Type B pancreatic cell (in vitro differentiated cells): ENCODE results near the gene EGFL7. TPM values are rescaled to one million over a fixed set of nuclear protein-coding genes. Genes with fewer than 3 reads are reported as not detected.

ENCODE experiments used
- DNase-seq: peaks from one replicate; pipeline ENCODE4 v3.0.0; 2021; ENCODE audit warnings: mixed read lengths; ENCODE audit not compliant: unreplicated experiment; ENCODE audit errors: extremely low spot score
- H3K27ac Mint-ChIP-seq: 2 replicates; pipeline ENCODE4 v1.8.0; 2021; ENCODE audit warnings: mild to moderate bottlenecking, mixed read lengths
- H3K27me3 Mint-ChIP-seq: 2 replicates; pipeline ENCODE4 v1.8.0; 2021; ENCODE audit warnings: mixed read lengths
- H3K36me3 Mint-ChIP-seq: 2 replicates; pipeline ENCODE4 v1.8.0; 2021; ENCODE audit warnings: mixed read lengths
- H3K4me1 Mint-ChIP-seq: one replicate; pipeline ENCODE4 v1.8.0; 2021; ENCODE audit warnings: mixed read lengths; ENCODE audit not compliant: unreplicated experiment
- H3K4me3 Mint-ChIP-seq: 2 replicates; pipeline ENCODE4 v1.8.0; 2021; ENCODE audit warnings: mild to moderate bottlenecking, mixed read lengths
- H3K9me3 Mint-ChIP-seq: 2 replicates; pipeline ENCODE4 v1.8.0; 2021; ENCODE audit warnings: mixed read lengths
- CTCF ChIP-seq: fragments of 200-600 bp; sonication (generic); conservative IDR thresholded peaks from 2 replicates; pipeline ENCODE4 v1.5.0; 2021; ENCODE audit warnings: antibody characterized with exemption, mild to moderate bottlenecking
- total RNA-seq: library from RNA; stranded (reverse); gene quantifications from 2 replicates; pipeline ENCODE4 v1.2.1, GENCODE V29; 2021; ENCODE audit warnings: low replicate concordance

Gene EGFL7
- total RNA-seq, 1 donor from 2014 or later: 20.7 TPM

DNA sequence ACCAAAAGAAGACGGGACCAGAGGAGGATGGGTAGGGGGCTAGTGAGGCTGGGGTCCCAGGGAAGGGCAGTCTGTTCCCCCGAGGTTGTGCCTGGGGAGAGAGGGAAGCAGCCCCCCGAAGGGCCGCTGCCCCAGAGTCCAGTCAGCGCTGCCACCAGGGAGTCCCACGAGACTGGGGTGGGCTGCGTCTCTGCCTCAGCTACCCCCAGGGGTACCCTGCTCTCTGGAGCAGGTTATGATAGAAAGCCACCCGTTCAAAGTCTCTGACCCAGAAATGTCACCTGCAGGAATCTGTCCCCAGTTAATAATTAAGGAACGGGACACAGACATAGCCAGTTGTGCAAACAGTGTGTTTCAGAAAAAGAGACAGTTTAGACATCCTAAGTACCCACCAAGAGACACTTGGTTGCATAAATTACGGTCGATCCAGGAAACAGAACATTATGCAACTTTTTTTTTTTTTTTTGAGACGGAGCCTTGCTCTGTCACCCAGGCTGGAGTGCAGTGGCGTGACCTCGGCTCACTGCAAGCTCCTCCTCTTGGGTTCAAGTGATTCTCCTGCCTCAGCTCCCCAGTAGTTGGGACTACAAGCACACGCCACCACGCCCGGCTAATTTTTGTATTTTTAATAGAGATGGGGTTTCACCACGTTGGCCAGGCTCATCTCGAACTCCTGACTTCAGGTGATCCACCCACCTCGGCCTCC lies 35.3 kb downstream of the EGFL7 start:
- H3K9me3 Mint-ChIP-seq: no peaks in the 10 kb centered on the region
- no peak for TF ChIP-seq CTCF
- peaks cover 10% of the 10 kb centered on the region for H3K4me1 Mint-ChIP-seq
- no peaks in the 10 kb centered on the region for H3K36me3 Mint-ChIP-seq
- no peaks in the 10 kb centered on the region for H3K27me3 Mint-ChIP-seq
- peak overlapping the region; percentile 72 for H3K4me3 Mint-ChIP-seq
- H3K27ac Mint-ChIP-seq: peak overlapping the region; percentile 56
- DNase-seq: no peak

DNA sequence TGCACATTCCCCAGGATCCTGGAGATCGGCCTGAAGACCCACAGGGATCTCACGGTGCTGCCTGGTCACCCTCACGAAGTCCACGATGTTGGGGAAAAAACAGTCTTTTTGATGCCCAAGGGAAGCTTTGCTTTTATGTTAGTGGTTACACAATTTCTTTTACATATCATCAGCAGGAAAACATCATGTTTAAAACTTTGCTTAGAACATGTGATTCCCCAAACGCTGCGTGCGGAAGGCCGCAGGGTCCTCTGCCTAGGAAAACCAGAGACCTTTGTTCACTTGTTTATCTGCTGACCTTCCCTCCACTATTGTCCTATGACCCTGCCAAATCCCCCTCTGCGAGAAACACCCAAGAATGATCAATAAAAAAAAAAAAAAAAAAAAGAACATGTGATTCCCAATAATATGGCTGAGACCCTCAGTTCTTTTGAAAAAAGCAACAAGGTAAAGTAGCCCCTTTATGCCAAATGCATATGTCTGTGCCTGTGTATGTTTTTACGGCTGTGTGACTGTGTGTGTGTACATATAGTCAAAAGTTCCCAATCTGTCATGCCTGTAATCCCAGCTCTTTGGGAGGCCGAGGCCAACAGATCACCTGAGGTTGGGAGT lies 36.0 kb downstream of the EGFL7 start:
- Mint-ChIP-seq H3K4me1 (peaks cover 5% of the 10 kb centered on the region), H3K27ac (peak overlapping the region; percentile 47), H3K9me3 (no peaks in the 10 kb centered on the region), H3K36me3 (no peaks in the 10 kb centered on the region), H3K4me3 (no peak overlapping the region), H3K27me3 (no peaks in the 10 kb centered on the region)
- no peak for DNase-seq
- no peak for TF ChIP-seq CTCF

DNA sequence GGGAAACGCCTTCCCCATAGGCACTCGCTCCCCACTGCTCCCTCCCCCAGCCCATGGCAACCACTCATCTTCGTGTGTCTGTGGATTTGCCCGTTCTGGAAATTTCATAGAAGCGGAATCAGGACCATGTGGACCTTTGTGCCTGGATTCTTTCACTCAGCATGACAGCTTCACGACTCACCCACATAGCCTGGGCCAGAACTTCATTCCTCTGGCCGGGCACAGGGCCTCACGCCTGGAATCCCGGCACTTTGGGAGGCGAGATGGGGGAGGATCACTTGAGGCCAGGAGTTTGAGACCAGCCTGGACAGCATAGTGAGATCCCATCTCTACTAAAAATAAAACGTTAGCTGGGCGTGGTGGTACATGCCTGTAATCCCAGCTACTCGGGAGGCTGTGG lies 37.6 kb downstream of the EGFL7 start:
- H3K27me3 Mint-ChIP-seq: no peaks in the 10 kb centered on the region
- no peak for TF ChIP-seq CTCF
- H3K4me3 Mint-ChIP-seq: no peak overlapping the region
- no peaks in the 10 kb centered on the region for H3K36me3 Mint-ChIP-seq
- H3K9me3 Mint-ChIP-seq: no peaks in the 10 kb centered on the region
- no peak for DNase-seq
- peaks cover 5% of the 10 kb centered on the region for H3K4me1 Mint-ChIP-seq
- no peak overlapping the region for H3K27ac Mint-ChIP-seq

GRCh38 chr9:136700959-136701667 lies 38.4 kb downstream of the EGFL7 start:
- H3K27me3 Mint-ChIP-seq: no peaks in the 10 kb centered on the region

DNA sequence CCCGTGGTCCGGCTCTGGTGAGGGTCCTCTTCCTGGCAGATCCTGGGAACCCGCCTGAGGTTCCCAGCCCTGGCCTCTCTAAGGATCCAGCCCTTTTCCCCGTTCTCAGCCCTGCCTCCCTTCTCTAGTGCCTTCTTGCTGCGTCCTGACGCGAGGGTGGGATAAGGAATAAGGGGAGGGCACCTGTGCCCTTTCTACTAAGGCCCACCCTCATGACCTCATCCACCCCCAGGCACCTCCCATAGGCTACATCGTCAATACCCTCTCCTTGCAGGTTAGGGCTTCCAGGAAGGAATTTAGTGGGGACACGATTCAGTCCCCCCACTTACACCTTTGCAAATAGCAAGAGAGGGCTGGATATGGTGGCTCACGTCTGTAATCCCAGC lies 38.9 kb downstream of the EGFL7 start:
- Mint-ChIP-seq H3K27ac (no peak overlapping the region), H3K4me1 (peaks cover 5% of the 10 kb centered on the region)
- no peak for DNase-seq

More at GRCh38 chr9:136700959-136701667, 38.4 kb downstream of the EGFL7 start:
- H3K27ac Mint-ChIP-seq: no peak overlapping the region
- H3K36me3 Mint-ChIP-seq: no peaks in the 10 kb centered on the region
- TF ChIP-seq CTCF: no peak
- peaks cover 5% of the 10 kb centered on the region for H3K4me1 Mint-ChIP-seq
- no peak for DNase-seq
- H3K9me3 Mint-ChIP-seq: no peaks in the 10 kb centered on the region
- H3K4me3 Mint-ChIP-seq: no peak overlapping the region

More for the DNA sequence above, 38.9 kb downstream of the EGFL7 start:
- no peaks in the 10 kb centered on the region for H3K27me3 Mint-ChIP-seq
- TF ChIP-seq CTCF: no peak
- no peak overlapping the region for H3K4me3 Mint-ChIP-seq
- H3K36me3 Mint-ChIP-seq: no peaks in the 10 kb centered on the region
- no peaks in the 10 kb centered on the region for H3K9me3 Mint-ChIP-seq
